ENCODE measurements around the gene MCC.

Gene MCC

DNA sequence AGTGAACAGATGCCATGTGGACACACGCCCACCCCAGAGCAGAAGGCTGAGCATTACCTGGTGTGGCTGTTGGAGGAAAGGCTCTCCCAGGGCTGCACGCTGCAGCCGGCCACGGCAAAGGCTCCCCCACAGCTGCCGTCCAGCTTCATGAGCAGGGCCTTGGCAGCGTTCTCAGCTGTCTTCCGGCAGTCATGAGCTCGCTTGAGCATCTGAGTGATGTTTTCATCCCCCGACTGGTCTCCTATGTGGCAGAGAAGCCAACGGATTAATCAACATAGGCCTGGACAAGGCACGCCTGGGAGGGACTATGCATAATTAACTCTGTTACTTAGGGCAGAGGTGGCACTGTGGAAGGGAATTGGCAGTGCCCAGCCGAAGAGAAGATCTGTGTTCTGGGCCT, 424.3 kb downstream of the MCC start:
- no peak for DNase-seq

DNA sequence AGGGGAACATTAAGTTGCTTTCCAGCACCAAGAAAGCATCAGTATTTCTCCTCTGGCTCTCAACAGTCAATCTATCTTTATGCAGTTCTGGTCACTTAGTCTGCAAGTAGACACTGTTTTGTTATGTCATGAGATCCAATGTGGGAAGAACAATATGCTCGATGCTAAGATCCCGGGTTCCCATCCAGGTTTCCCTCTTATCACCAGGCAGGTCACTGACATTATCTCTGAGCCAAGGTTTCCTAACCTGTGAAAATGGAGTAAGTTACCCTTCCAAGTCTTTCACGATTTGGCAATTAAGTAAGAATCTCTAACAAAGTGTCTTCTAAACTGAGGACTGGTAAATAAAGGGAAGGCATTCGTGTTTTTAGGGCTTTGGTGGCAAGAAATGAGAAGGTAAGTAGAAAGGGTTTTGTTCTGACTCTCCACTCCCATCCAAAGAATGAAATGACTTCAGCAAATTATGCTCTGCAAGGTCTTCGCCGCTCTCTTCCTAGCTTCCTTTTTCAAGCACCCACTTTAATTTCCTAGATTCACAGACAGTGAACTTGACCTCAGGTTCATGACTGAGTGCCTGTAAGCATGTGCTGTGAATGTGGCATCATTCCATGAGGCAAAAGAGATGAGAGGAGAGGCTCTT, 425.3 kb downstream of the MCC start:
- DNase-seq, result no peak

DNA sequence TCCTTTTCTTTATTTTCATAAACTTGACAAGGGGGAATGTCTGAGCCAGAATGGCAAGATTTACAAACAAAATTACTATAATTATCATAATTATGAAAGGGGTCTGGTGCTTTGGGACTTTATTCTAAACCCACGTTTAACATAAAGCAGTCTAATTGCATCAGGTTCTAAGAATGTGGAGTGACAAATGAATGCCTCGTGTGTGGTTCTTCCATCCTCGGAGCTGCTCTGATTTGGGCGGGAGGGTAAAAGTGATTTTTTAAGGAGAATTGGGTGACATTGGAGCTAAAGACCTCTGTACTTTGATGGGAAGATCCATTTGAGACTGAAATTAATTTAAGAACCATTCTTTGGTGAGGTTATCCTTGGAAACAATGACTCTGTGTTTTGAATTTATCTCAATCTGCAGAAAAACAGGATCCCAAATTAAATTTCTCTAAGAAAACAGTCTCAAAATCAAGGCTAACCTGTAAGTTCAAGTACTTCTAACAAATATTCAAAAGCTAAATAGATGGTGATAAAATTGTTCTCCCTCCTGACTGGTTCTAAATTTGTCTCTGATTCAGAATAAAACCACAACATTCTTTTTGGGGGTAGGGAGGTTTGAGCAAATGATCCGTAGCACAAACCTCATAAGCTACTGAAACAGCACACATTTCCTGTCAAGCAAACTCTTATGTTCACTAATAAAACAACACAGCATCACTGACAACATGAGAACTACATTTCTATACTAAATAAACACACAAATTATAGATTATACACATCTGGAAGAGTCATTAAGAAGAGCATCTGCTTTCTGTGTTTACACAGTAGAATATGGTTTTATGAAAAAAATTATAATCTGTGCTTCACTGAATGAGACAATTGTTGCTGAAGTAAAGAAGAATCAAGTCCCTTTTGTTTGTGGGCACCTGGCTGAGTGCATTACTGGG, 426.1 kb downstream of the MCC start:
- no peak for DNase-seq

DNA sequence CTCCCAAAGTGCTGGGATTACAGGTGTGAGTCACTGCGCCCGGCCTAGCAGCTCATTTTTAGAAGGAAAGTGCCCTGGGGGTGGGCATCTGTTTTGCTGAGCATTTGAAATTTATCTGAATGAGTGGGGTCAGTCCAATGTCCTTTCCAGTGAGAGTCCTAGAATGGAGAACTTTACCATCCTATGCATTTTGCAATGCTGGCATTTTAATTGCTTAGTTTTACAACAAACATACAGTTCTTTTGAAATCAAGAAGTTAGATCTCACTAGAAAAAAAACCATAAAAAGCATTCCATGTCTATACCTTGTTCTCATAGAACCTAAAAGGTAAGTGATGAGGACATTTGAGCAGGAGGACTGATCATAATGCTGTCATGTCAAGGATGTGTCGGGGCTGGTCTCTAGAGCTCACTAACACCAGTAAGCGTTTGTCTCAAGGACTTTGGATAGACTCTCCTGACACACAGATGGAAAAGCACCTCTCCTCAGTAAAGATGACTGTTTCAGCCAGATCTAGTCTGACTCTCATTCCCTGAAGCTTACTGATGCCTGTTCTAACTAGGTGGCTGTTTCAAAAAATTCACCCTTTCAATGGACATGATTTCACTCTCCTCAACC, 427.7 kb downstream of the MCC start:
- no peak for DNase-seq

DNA sequence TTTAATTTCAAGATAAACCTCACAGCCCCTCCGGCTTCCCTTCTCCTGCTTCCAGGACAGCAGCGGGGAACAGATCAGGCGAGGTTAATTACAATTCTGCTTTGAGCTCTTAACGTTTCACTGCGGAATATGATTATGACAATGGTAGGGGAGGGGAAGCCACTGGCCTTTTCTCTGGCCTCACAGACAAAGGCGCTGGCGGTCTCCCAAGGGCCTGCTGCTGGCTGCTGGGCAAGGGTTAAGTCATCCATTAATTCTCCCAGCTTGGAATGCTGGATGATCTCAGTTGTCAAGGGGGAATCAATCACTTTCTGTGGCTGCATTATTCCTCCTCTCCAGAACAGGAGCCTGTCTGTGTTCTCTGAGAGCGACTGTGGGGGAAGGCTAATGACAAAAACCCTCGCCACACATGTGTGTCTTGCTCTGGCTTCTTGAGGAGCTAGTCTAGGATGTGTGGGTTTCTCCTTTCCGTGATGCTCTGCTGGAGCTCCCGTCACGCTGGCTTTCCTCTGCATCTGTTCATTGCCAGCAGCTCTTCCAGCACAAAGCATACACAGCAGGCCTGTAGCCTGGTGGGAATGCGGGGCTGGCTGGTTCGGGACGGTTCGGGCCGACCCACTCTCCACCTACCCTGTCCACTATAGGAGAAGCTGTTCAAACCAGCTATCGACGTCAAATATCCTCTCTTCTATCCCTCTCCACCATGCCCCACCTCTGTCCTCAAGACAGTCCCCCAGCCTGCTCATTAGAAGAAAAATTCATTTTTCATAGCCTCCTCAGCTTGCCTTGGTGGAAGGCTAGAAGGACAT, 428.8 kb downstream of the MCC start:
- no peak for DNase-seq

DNA sequence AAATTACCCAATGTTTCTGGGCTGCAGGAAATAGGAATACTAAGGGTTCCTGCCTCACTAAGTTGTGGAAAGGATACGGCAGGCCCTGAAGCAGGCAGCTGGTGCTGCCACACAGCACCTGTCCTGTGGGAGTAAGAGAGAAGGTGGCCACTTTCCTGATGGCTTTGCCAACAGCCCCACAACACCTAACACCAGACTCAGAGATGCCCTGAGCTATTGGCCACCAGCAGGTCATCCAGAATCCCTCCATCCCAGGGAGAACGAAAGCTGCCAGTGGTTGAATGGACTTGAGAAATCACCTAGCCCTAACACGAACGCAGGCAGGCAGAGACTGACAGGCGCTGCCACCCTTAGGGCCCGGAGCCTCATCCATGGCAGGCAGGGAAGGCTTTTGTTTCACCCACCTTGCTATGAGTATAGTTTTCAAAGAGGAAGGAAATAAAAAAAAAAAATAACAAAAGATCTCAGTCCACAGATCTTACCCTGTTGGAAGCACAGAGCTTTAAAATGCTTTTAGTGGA, 429.5 kb downstream of the MCC start:
- DNase-seq, result no peak

DNA sequence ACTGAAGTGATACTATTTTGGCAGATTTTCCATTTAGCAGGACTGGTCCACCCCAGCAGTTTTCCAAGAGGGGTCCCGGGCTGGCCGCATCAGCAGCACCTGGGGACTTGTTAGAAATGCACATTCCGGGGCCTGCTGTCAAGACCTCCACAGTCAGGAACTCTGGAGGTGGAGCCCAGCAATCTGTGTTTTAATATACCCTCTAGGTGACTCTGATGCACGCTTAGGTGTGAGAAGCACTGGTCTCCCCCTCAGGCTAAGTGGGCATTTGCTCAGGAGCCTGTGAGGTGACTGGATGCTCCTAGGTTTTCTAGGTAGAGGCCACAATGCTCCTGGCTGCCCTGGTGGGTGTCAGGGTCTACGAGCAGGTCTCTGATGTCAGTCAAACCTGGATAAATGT, 430.0 kb downstream of the MCC start:
- no peak for DNase-seq

DNA sequence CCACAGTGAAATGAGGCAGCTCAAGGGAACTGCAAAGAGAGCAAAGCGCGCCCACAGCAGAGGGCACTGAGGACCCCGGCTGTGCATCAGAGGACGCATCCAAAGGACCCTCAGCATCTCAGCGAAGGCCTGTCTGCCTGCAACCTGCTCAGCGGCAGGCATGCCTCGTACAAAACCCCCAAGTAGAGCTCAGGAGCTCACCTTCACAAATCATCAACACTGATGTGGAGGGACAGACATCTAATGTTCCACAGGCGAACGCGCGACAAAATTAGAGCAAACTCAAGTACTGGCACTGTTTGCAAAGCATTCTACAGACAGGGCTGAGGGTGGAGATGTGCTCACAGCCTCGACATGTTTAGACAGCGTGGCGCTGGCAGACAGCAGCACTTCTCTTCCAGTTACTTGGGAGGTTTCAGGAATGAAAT, 430.7 kb downstream of the MCC start:
- DNase-seq, result no peak

DNA sequence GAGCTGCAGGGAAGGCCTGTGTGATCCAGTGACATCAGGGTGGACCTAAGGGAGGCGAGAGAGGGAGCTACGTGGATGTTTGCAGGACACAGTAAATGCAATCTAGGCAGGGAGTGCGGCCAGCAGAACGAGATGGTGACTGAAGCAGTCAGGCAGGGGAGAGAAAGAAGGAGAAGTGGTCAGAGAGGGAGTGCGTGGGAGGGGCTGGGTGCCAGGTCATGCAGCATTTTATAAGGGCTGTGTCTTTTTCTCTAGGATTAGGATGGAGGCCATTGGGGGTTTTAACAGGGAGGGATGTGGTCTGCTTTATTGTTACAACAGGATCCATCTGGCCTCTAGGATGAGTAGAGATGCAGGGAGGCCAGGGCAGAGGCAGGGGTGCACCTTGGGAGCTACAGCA, 431.3 kb downstream of the MCC start:
- DNase-seq, result no peak

DNA sequence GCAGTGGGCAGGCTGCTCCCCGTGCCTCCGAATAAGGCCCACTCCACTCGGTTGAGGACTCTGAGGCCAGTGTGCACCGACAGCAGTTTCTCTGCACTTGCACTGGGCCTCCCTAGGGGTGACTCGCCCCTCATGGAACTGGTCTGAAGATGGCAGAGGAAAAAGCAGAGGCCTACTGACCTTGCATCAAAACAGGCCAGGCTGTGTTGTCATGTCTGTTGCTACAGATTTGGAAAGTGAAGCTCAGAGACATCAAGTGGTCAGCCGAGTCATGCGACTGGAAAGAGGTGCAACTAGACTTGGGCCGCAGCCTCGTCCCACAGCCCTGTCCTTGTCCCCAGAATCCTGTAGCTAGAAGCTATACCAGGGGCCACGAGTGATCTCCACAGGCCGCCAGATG, 433.4 kb downstream of the MCC start:
- no peak for DNase-seq

DNA sequence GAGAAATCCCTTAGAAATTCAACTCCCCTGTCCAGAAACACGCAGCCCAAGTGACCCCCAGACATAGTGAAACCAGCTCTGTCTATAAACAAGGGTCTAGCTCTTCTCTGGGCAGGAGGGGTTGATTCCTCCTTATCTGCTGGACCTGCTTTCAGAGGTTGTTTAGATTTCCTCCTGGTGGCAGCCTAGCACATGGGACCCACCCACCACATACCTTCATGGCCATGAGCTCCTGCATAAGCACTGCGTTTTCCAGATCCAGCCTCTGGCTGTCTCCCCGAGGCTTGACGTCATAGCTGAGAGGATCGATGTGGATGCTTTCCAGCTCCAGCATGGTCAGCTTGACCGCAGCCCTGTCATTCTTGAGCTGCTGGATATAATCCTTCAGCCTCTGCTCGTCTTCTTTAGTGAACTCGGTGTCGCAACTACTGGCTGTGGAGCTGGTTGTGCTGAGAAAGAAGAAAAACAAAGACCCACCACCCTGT, 434.7 kb downstream of the MCC start:
- DNase-seq, result no peak

DNA sequence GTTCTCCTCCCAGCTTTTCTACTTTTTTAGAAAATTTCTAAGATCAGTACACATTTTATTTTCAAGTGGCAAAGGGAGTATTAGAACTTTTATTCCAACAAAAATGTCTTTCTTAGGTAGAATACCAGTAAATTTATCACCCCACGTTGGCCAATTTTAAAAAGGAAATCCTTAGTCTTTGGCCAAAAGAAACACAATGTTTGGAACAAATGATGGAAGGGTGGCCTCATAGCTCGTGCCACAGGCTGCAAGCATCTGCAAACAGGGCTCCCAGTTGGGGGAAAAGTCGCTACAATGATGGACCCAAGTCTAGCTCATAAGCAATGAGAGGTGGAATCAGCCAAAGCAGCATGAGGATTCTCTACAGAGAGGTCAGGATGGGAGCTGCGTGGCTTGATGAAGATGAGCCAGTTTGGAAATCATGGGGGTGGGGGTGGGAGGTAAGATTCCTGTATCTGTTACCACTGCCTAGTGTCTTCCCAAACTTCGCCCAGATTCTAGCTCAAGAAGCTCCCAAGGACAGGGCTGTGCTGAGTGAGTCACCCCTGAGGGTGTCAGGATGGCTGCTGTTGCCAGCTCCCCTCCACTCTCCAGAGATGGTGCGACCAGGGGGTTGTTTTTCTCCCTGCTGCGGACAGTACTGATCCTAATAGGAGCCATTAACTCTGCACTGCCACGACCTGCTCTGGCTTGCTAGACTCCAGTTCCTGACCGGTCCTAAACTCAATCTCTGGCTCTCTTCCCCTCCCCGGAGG, 436.0 kb downstream of the MCC start:
- no peak for DNase-seq

DNA sequence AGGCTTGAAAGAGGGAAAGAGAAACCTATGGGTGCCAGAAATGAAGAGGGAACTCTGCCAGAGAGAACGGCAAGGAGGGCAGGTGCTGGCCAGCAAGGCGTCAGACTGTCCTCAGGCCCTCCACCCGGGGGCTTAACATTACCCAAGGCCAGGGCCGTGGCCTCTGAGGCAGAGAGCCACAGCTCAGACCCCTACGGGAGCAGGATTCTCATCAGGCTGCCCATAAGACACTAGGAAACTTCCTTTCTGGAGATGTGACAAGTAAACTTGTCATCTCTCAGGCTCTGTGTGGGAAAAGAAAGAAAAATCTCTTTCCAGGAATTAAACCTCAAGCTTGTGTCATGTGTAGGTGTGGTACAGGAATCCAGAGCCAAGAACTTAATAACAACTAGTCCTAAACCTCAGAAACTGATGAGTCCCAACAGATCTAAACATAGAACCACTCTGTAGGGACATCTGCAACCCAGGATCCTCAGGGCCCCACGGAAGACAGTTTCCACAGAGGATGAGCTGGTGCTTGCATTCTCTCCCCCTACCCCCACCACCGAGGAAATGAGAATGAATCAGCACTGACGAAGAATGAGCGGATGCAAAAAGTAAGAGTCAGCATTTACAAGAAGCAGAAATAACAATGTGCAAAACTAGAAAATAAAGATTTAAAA, 437.4 kb downstream of the MCC start:
- DNase-seq, result no peak

DNA sequence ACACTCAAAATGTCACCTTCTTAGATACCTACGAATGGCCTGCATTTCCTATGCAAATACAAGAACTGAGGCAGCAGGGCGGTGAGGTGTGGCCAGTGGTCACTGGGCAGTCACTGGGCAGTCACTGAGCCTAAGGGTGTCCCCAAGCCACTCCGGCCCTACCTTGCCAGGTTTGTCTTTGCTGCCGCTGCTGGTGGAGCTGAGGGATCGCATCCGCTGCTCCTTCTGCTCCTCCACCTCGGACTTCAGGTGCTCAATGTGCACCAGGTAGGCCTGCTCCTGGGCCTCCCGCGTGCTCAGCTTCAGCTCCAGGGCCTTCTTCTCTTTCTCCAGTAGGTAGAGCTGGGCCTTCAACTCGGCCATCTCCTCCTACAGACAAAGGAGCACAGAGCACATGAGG, 439.3 kb downstream of the MCC start:
- DNase-seq, result no peak

DNA sequence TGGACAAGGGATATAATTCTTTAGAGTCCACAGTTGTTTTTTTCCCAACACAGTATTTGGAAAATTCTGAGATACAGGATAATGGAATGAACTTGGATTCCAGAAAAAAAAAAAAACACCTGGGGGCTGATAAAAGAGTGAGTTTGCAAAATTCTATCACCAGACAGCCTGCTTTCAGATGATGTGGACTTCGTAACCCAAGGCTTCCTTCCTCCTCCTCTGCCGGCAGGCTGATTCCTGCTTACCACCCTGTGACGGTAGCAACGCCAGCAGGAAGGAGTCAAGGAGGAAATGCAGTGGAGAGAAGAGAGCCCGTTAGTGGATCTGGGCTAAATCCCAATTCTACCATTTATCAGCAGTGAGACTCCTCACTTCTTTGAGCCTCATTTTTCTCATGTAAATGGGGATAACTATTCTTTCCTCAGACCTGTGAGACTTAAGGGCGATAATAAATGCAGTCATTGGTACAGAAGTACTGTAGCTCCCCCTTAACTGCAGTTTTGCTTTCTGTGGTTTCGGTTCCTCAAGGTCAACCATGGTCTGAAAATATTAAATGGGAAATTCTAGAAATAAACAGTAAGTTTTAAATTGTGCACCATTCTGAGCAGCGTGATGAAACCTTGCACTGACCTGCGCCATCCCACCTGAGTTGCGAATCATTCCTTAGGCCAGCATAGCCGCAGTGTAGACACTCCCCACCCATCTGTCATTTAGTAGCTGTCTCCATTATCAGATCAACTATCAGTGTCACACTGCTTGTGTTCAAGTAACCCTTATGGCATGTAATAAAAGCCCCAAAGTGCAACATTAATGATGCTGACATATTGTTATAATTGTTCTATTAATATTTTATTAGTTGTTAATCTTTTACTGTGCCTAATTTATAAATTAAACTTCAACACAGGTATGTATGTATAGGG, 440.3 kb downstream of the MCC start:
- DNase-seq, result no peak

DNA sequence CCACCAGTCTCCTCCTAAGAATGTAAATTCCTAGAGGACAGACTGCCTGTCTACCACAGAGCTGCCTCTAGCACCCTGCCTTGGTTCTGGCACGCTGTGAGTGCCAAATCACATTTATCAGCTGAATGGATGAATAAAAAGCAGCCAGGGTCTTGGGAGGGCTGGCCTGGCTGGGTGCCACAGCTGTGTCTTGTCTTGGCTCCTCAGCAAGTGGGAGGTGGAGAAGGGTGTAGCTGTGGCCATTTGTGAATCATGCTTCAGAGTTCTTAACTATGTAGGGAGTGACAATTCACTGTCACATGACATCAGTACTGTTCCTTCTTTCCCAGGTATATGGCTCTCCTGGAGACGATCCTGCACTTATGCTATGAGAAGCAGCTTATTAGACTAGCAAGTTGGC, 441.0 kb downstream of the MCC start:
- DNase-seq, result no peak

DNA sequence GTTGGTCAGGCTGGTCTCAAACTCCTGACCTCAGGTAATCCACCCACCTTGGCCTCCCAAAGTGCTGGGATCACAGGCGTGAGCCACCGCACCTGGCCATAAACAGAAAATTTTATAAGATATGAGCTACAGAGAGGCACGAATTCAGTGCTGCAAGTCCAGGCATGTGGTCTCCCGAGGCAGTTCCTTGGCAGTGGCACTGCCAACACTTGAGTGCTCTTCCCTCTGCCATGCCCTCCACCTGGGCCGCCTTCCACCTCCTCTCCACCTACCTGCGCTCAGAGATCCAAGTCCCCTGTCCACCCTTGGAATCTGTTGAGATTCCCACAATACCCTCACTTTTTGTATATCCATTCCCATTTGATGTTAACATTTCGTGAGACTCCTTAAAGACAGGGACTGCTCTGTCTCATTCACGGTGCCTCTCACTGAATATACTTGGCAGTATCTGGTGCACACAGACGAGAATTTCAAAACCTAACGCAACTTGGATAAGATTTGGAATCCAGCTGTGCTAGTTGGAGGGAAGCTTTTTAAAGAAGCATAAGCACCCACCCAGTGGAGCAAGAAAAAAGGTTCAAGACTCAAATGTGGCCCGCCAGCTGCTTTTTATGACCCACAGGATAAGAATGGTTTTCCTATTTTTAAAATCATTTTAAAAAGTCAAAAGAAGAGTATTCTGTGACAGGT, 443.3 kb downstream of the MCC start:
- no peak for DNase-seq

DNA sequence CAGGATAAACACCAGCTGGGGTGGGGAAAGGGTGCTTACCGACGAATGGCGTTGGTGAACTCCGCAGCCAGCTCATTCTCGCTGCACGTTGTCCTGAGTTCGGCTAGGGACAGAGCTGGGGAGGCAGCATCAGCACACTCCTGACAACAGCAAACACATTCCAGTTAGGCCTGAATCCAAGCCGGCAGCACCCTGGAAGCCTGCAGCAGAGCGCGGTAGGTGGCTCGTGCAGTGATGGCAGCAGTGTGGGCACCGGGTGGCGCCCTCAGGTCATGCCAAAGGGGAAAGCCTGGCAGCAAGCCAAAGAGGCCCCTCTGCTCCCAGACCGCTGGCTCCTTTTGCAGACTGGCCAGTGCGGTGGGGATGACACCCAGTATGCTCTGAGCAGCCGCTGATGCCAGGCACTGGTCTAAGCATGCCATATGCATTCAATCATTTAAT, 444.7 kb downstream of the MCC start:
- no peak for DNase-seq

DNA sequence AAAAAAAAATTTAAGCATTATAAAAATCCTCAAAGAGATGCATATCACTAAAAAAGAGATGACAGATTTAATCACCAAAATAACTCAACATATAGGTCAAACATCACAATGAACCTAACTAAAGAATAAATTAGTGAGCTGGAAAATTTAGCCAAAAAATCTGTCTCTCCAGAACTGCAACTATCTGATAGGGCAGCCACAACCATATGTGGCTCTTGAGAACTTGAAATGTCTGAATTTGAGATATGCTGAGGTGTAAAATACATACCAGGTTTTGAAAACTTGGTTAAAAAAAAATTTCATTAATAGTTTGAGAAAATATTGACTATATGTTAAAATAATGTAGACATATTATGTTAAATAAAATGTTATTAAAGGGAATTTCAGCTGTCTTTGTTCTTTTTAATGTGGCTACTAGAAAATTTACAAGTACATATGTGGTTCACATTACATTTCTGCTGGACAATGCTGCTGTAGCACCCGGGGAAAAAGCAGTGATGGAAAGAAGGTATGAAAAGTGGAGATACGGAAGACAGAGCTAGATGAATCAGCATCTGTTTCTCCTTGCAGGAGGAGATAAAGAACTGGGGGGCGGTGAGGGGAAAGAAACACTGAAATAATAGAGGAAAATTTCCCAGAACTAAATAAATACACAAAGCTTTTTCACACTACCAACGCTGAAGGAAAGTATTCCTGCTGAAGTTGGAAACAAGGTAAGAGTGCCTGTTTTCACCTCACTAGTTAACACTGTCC, 445.6 kb downstream of the MCC start:
- no peak for DNase-seq

Measured in CD4-positive, alpha-beta T cell treated with Interleukin-10 for 1 hour (primary cell).